HG03175 (cell line): ENCODE measurements around the gene BMPR1B.
A peak's percentile ranks its signal among the peaks of the same experiment; 100 is the strongest.

Experiments used
- ATAC-seq: cut with Tn5 transposase; IDR thresholded peaks from one replicate; pipeline ENCODE4 v1.9.1; 2021; ENCODE audit warnings: mild to moderate bottlenecking, moderate library complexity; ENCODE audit not compliant: unreplicated experiment

The BMPR1B gene

GRCh38 chr4:94905511-94905910, 147.8 kb downstream of the BMPR1B start:
- no peak for ATAC-seq

GRCh38 chr4:94909645-94910044, 151.9 kb downstream of the BMPR1B start:
- no peak for ATAC-seq

GRCh38 chr4:94911106-94911505, 153.4 kb downstream of the BMPR1B start:
- peak; percentile 43 for ATAC-seq

GRCh38 chr4:94912606-94913005, 154.9 kb downstream of the BMPR1B start:
- no peak for ATAC-seq

GRCh38 chr4:94913316-94913715, 155.6 kb downstream of the BMPR1B start:
- peak; percentile 88 for ATAC-seq

- ATAC-seq: no peak
Measured at GRCh38 chr4:94917146-94917545, 159.4 kb downstream of the BMPR1B start.

- ATAC-seq: no peak
Measured at GRCh38 chr4:94918543-94918942, 160.8 kb downstream of the BMPR1B start.

- ATAC-seq: no peak
Measured at GRCh38 chr4:94920369-94920768, 162.6 kb downstream of the BMPR1B start.

GRCh38 chr4:94924566-94924965, 166.8 kb downstream of the BMPR1B start:
- ATAC-seq: no peak

GRCh38 chr4:94925764-94926347, 168.1 kb downstream of the BMPR1B start:
- ATAC-seq: no peak

- ATAC-seq: no peak
Measured at GRCh38 chr4:94926936-94927335, 169.2 kb downstream of the BMPR1B start.

GRCh38 chr4:94927696-94928095, 169.9 kb downstream of the BMPR1B start:
- ATAC-seq: no peak

- no peak for ATAC-seq
Measured at GRCh38 chr4:94929696-94930095, 171.9 kb downstream of the BMPR1B start.

GRCh38 chr4:94931626-94932025, 173.9 kb downstream of the BMPR1B start:
- no peak for ATAC-seq

- no peak for ATAC-seq
Measured at GRCh38 chr4:94932366-94932765, 174.6 kb downstream of the BMPR1B start.

GRCh38 chr4:94933799-94934198, 176.0 kb downstream of the BMPR1B start:
- ATAC-seq: no peak

- ATAC-seq: no peak
Measured at GRCh38 chr4:94934201-94934600, 176.4 kb downstream of the BMPR1B start.

- no peak for ATAC-seq
Measured at GRCh38 chr4:94934864-94935263, 177.1 kb downstream of the BMPR1B start.

- no peak for ATAC-seq
Measured at GRCh38 chr4:94936854-94937253, 179.1 kb downstream of the BMPR1B start.

- ATAC-seq: no peak
Measured at GRCh38 chr4:94939791-94940519, 182.2 kb downstream of the BMPR1B start.

GRCh38 chr4:94940520-94940908, 182.8 kb downstream of the BMPR1B start:
- no peak for ATAC-seq

GRCh38 chr4:94941706-94942105, 184.0 kb downstream of the BMPR1B start:
- ATAC-seq: no peak

GRCh38 chr4:94944726-94945125, 187.0 kb downstream of the BMPR1B start:
- ATAC-seq: no peak
